ENCODE data around the gene MEGF9. TPM values are rescaled to one million over a fixed set of nuclear protein-coding genes. Genes with fewer than 3 reads are reported as not detected.

The MEGF9 gene
- total RNA-seq, 4 donors from 2014 or later = 65.2 to 194 (median 138) TPM

- TF ChIP-seq CTCF (IDR thresholded peaks at IDR 0.05) = no peak
- no peak for DNase-seq
- H3K27ac ChIP-seq = no peak overlapping the region
These were observed 25.9 kb upstream of the MEGF9 start for GRCh38 chr9:120740132-120740531.

GRCh38 chr9:120737416-120738165 is 23.3 kb upstream of the MEGF9 start:
- no peaks in the 10 kb centered on the region for H3K27me3 ChIP-seq
- TF ChIP-seq POLR2A (IDR thresholded peaks at IDR 0.05) (no peak), CTCF (IDR thresholded peaks at IDR 0.05) (no peak)
- no peak for DNase-seq
- peaks cover 18 to 26% of the 10 kb centered on the region in 2 donors for H3K4me1 ChIP-seq
- intact Hi-C loops (cut with DNase I) = no loop called here
- H3K27ac ChIP-seq = no peak overlapping the region
- H3K36me3 ChIP-seq = no peaks in the 10 kb centered on the region
- H3K4me3 ChIP-seq (replicated peaks in 1 of 3) = no peak overlapping the region
- WGBS, 2 donors = 90 to 96% methylated on average over 5 of the region's 5 CpGs
- H3K9me3 ChIP-seq = no peaks in the 10 kb centered on the region

More at GRCh38 chr9:120740132-120740531, 25.9 kb upstream of the MEGF9 start:
- Histone ChIP-seq H3K36me3 (no peaks in the 10 kb centered on the region), H3K9me3 (no peaks in the 10 kb centered on the region), H3K4me3 (replicated peaks in 1 of 3) (no peak overlapping the region), H3K4me1 (peaks cover 4 to 5% of the 10 kb centered on the region in 2 donors), H3K27me3 (no peaks in the 10 kb centered on the region)
- intact Hi-C loops (cut with DNase I) = no loop called here

- H3K4me3 ChIP-seq (replicated peaks in 1 of 3) = no peak overlapping the region
- H3K4me1 ChIP-seq = peaks cover 20 to 34% of the 10 kb centered on the region in 2 donors
- H3K27ac ChIP-seq = no peak overlapping the region
- no peaks in the 10 kb centered on the region for H3K36me3 ChIP-seq
- H3K9me3 ChIP-seq = no peaks in the 10 kb centered on the region
- DNase-seq = no peak
- TF ChIP-seq POLR2A (IDR thresholded peaks at IDR 0.05) = no peak
- no peak for TF ChIP-seq CTCF (IDR thresholded peaks at IDR 0.05)
- WGBS, 2 donors = 95 to 97% methylated on average over 2 of the region's 2 CpGs
- intact Hi-C loops (cut with DNase I) = no loop called here
- no peaks in the 10 kb centered on the region for H3K27me3 ChIP-seq
These were observed 22.6 kb upstream of the MEGF9 start for GRCh38 chr9:120736881-120737280.

GRCh38 chr9:120735415-120736126 is 21.3 kb upstream of the MEGF9 start:
- H3K4me1 ChIP-seq = peaks cover 32 to 46% of the 10 kb centered on the region in 2 donors
- peak overlapping the region; percentile 27 to 94 (median 93) for H3K27ac ChIP-seq
- DNase-seq = peak; percentile 22 to 39
- intact Hi-C loops (cut with DNase I) = no loop called here
- WGBS, 2 donors = 83 to 88% methylated on average over 3 of the region's 3 CpGs
- no peaks in the 10 kb centered on the region for H3K9me3 ChIP-seq
- H3K36me3 ChIP-seq = no peaks in the 10 kb centered on the region
- no peaks in the 10 kb centered on the region for H3K27me3 ChIP-seq
- H3K4me3 ChIP-seq (replicated peaks in 1 of 3) = no peak overlapping the region
- TF ChIP-seq POLR2A (IDR thresholded peaks at IDR 0.05) (no peak), CTCF (IDR thresholded peaks at IDR 0.05) (no peak)

All from thyroid gland (tissue), 4 donors.